ENCODE data around the gene ALG12.
A peak's percentile ranks its signal among the peaks of the same experiment; 100 is the strongest.

The ALG12 gene

DNA sequence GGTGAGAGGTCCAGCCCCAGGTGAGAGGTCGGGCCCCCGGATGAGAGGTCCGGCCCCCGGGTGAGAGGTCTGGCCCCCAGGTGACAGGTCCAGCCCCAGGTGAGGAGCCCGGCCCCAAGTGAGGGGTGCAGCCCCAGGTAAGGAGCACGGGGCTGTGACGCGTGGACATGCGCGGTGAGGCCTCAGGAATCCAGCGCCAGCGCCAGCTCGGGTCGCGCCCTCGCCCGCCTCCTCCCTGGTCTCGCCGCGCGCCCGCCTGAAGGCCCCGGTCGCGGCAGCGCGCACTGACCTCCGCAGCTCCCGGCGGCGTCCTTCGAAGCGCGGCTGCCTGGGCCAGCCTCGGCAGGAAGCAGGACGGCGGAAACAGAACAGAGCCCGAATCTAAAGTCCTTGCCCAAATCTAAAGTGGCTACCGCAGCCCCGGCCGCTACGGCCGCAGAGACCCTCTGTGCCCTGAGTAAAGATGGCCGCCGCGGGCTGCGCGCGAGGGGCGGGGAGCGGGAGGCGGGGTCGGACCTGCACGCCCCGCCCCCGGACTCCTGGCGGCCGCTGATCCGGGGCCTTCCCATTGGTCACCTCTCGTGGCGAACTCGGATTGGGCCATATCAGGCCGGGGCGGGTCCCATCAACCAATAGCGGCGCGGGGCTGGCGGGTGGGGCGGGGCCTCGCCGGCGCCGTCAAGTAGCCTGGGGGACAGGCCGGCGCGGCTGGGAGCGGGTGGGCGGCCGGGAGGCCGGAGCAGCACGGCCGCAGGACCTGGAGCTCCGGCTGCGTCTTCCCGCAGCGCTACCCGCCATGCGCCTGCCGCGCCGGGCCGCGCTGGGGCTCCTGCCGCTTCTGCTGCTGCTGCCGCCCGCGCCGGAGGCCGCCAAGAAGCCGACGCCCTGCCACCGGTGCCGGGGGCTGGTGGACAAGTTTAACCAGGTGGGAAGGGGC is at the start of gene ALG12, which contains the start of gene CRELD2:
Gene ALG12, minus strand, starts transcription at position 465 of the 937 bp plus-strand sequence. CDS start 4,673 bp downstream, outside the sequence.
Gene CRELD2, plus strand, starts transcription at position 661 of the 937 bp plus-strand sequence. Its CDS starts 136 bp downstream, at position 797.
- DNase-seq: peak; percentile 97

DNA sequence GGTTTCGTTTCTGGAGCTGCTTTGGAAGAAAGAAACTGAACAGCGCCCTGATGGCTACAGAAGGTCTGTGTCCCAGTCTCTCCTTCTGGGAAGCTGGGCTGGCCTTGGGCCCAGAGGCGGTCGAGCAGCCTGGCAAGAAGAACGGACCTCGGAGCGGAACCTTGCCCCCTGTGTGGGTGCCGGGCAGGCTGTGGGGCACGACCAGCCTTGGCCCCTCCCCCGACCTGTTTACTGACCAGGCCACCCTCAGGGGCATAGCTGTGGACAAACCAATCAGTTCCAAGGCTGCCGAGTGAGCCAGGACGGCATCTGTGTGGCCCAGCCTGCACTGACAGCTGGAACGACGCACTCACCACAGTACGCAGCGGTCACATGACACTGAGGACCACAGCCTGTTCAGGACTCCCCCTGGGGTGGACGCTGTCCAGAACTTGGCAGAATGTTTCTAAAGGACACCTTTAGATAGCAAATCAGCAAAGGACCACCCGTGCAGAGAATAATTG is 49.5 kb upstream of the ALG12 start:
- DNase-seq: peak; percentile 44

DNA sequence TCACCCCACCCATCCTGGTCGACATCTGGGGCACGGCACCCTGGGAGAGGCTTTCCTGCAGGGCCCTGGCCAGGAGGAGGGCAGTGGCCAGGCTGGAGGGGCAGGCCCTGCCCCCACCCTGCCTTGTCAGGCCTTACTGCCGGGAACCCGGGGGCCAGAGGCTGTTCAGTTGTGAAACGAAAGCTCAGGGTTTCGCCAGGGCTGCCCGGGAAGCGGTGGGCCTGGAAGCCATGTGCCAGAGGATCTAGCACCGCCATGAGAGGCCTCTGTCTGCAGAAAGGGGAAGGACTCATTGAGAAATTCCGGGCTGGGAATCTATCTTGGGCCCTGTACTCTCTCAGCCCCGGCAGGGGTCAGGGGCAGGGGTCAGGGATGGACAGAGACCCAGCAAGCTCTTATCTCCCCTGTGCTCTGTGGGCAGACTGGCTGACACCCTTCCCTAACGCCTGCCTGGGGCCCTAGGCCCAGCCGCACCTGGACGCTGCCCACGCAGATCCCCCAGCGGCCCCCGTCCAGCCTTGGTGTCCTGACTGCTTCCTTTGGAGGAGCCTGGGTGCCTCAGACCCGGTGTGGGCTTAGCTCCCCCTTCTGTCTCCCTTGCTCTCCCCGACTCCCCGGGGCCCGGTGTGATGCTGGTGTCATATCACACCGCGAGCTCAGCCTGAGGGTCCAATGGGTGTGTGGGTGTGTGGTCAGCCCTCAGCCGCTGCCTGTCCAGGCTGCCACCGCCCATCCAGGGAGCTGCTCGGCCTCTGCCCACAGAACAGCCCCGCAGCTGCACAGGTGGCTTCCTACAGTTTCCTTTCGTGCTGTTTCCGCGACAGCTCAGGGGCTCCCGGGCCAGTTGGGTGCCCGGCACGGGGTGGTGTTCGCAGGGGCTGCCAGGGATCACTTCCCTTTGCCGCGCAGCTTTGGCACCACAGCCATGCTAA is 48.8 kb upstream of the ALG12 start:
- no peak for DNase-seq

DNA sequence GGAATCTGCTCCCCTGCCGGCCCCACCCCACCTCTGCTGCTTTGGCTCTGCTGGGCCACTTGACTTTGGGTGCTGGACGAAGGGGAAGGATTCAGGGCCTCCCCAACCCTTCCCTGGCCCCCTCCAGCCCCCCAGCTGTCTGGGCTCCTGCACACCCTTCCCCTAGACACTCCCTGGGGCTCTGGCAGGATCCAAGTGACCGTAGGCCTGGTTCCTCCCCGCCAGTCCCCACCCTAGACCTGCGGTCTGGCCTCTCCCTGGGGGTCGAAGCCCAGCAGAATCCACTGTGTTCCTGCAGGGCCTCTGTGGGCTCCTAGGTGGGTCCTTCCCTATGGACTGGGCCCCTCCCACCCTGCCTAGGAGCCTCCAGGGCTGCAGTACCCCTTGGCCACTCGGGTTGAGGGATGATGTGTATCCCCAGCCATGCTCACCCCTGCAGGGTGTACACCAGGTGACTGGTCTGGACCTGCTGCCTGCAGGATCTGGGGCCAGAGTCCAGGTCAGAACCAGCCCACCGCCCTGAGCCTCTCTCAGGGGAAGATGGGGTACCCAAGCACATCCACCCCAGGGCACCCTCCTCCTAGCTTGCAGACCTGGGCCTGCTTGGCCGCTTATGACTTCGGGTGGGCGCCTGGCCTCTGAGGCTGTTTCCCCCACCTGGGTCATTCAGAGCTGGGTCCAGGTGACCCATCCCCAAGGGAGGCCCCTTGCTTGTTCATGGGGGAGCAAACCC is 48.0 kb upstream of the ALG12 start:
- DNase-seq: no peak

DNA sequence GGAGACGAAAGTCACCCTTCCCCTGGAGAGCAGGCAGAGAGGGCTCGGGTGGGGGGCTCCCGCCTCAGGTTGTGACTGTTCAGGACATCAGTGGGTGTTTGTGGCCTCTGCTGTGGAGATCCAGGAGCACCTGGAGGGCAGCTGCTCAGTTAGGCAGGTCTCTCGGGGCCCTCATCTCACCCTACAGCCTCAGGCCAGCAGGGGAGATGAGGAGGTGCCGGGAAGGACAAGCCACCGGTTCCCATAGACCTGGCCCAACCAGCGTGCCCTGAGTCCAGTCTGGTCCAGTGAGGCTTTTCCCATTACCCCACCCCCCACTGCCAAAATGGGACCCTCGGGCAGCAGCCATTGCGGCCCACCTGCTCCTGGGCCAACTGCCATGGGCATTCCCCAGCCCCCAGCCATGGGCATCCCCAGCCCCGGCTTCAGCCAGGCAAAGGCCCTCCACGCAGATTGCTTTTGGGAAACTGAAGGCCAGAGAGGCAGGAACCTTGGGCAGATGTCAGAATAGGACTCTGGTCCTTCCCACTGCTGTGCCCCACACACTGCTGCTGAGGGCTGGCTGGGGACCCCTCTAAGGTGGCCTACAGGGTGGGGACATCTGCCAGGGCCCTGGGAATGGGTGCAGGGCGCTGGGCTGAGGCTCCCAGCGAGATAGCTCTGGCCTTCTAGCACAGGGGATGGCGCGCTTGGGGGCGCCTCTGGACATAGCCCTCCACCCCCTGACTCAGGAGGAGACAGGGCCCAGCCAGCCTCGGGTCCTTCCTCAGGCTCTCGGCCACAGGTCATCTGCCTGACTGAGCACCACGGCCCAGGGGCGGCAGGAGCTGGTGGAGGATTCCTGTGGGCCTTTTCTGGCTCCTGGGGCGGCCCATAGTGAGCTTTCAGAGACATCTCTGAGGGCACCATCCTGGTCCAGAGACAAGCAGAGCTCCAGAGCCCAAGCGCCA is 47.1 kb upstream of the ALG12 start:
- no peak for DNase-seq

DNA sequence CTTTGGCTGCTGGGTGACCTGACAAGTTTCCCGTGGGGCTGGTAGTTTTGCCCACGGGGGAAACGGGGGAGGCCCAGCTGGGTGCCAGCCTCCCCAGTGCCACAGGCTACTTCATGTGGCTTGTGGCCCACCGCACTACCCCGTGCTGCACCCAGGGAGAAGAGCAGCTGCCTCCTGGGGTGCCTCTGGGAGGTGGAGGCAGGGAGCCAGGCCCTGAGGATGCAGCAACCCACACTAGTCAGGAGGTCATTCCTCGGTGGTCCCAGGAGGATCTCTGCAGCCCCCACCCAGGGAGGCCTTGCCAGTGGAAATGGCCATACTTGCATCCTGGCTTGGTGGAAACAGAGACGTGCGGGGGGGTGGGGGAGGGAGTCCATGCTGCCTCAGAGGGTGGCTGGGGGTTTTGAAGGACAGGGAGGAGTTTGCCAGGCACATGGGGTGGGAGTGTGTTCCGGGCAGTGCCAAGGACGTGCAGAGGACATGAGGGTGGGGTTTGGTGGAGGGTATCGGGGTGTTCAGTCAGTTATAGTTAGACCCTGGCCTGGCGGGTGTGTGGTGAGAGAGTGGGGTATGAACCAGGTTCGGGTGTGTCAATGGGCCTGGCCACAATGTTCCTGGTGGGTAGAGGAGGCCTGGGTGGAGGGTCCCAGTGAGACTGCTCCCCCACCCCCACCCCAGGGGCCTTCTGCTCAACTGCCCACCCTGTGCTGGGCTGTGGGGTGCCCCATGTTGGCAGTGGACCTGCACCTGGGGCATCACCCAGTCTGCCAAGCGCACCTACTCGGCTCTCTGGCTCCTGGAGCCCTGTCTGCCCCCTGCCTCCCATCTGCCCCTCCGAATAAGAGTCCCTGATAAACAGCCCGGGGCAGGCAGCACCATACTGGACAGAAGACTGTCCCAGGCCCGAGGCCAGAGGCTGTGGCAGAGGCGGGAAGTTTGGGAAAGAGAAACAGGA is 46.2 kb upstream of the ALG12 start:
- DNase-seq: no peak

DNA sequence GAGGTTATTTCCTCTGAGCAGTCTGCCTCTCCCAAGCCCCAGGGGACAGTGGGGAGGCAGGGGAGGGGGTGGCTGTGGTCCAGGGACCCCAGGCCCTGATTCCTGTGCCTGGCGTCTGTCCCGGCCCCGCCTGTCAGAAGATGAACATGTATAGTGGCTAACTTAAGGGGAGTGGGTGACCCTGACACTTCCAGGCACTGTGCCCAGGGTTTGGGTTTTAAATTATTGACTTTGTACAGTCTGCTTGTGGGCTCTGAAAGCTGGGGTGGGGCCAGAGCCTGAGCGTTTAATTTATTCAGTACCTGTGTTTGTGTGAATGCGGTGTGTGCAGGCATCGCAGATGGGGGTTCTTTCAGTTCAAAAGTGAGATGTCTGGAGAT is 45.4 kb upstream of the ALG12 start:
- no peak for DNase-seq

DNA sequence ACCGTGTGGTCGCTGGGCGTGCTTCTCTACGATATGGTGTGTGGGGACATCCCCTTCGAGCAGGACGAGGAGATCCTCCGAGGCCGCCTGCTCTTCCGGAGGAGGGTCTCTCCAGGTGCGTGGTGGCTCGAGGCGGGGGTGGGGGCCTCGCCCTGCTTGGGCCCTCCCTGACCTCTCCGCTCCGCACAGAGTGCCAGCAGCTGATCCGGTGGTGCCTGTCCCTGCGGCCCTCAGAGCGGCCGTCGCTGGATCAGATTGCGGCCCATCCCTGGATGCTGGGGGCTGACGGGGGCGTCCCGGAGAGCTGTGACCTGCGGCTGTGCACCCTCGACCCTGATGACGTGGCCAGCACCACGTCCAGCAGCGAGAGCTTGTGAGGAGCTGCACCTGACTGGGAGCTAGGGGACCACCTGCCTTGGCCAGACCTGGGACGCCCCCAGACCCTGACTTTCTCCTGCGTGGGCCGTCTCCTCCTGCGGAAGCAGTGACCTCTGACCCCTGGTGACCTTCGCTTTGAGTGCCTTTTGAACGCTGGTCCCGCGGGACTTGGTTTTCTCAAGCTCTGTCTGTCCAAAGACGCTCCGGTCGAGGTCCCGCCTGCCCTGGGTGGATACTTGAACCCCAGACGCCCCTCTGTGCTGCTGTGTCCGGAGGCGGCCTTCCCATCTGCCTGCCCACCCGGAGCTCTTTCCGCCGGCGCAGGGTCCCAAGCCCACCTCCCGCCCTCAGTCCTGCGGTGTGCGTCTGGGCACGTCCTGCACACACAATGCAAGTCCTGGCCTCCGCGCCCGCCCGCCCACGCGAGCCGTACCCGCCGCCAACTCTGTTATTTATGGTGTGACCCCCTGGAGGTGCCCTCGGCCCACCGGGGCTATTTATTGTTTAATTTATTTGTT is 44.8 kb upstream of the ALG12 start:
- DNase-seq: no peak

DNA sequence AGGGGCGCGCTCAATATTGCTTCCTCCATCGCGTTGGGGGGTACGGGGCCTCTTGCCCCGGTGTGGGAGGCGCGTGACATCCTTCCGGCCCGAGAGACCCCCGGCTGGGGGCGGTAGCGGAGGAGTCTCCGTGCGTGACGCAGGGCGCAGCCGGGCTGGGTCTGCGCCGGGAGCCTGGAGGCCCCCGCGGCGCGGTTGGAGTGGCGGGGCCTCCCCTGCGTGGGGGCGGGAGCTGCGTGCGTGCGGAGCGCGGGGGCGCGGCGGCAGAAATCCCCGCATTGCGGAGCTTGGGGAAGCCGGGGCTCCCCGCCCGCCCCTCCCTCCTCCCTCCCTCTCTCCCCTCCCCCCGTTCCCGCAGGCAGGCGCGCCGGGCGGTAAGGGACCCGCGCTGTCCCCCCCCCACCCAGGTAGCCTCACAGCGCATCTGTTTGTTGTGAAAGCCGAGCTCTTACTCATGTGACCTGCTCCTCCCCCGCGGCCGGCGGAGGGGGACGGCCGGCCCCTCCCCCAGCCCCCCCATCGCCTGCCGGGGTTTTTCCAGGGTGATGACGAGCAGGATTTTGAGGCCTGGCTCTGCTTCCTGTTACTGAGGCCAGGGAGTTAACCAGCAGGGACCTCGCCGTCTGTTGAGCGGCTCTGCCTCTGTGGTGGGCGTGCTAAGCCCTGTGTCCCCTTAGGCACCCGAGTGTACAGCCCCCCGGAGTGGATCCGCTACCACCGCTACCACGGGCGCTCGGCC is 43.9 kb upstream of the ALG12 start:
- DNase-seq: peak; percentile 72

DNA sequence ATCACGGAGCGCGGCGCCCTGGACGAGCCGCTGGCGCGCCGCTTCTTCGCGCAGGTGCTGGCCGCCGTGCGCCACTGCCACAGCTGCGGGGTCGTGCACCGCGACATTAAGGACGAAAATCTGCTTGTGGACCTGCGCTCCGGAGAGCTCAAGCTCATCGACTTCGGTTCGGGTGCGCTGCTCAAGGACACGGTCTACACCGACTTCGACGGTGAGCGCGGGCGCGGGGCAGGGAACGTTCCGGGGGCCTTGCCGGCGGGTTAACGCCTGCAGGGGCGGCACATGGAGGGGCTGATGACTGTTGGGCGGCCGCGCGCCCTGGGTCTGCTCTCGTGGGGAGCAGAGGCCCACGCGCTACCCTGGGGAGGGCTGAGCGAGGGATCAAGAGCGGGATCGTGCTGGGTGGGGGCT is 43.4 kb upstream of the ALG12 start:
- DNase-seq: no peak

DNA sequence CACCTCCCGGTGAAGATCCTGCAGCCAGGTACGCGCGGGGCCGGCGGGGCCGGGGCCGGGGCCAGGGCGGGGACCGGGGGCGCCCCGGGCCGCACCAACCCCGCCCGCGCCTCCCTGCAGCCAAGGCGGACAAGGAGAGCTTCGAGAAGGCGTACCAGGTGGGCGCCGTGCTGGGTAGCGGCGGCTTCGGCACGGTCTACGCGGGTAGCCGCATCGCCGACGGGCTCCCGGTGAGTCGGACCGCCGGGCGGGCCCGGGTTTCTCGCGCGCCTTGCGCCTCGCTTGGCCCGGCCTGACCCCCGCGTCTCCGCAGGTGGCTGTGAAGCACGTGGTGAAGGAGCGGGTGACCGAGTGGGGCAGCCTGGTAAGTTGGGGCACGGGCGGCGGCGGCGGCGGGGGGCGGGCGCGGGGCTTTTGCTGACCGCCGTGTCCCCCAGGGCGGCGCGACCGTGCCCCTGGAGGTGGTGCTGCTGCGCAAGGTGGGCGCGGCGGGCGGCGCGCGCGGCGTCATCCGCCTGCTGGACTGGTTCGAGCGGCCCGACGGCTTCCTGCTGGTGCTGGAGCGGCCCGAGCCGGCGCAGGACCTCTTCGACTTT is 42.9 kb upstream of the ALG12 start:
- DNase-seq: no peak

DNA sequence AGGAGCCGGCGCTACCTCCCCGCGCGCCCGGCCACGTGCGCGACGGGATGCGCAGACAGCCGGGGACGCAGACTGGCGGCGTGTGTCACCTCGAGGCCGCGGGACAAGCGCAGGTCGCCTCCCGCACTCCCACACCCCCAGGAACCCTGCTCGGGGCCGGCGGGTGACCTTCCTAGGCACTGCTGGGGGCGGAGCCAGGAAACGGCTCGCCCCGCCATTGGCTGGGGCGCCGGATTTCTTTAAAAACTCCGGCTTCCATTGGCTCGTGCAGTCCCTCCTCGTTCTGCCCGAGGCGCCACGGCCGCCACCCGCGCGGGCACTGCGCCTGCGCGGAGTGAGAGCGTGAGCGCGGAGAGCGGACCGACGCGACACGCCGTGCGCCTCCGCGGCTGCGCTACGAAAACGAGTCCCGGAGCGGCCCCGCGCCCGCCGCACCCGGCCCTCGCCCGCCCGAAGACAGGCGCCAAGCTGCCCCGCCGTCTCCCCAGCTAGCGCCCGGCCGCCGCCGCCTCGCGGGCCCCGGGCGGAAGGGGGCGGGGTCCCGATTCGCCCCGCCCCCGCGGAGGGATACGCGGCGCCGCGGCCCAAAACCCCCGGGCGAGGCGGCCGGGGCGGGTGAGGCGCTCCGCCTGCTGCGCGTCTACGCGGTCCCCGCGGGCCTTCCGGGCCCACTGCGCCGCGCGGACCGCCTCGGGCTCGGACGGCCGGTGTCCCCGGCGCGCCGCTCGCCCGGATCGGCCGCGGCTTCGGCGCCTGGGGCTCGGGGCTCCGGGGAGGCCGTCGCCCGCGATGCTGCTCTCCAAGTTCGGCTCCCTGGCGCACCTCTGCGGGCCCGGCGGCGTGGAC is 42.1 kb upstream of the ALG12 start, which contains the start of gene PIM3:
Gene PIM3, plus strand, starts transcription at position 614 of the 846 bp plus-strand sequence. Its CDS starts 176 bp downstream, at position 790.
- DNase-seq: peak; percentile 98

DNA sequence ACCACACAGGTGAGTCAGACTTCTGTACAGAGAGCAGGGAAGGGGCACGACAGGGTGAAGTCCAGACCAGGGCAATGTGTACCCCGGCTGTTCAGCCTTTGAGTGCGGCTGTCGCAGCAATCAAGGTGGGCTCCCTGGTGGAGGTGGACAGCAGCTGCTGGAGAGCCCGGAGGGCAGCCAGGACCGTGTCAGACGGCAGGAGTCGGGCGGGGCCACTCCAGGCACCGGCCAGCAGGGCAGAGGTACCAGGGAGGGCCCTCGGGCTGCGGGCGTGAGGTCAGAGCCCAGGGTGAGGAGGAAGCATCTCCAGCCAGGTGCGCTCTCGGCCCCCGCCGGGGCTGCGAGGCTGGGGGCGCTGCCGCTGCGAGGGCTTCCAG is 41.5 kb upstream of the ALG12 start:
- DNase-seq: no peak

DNA sequence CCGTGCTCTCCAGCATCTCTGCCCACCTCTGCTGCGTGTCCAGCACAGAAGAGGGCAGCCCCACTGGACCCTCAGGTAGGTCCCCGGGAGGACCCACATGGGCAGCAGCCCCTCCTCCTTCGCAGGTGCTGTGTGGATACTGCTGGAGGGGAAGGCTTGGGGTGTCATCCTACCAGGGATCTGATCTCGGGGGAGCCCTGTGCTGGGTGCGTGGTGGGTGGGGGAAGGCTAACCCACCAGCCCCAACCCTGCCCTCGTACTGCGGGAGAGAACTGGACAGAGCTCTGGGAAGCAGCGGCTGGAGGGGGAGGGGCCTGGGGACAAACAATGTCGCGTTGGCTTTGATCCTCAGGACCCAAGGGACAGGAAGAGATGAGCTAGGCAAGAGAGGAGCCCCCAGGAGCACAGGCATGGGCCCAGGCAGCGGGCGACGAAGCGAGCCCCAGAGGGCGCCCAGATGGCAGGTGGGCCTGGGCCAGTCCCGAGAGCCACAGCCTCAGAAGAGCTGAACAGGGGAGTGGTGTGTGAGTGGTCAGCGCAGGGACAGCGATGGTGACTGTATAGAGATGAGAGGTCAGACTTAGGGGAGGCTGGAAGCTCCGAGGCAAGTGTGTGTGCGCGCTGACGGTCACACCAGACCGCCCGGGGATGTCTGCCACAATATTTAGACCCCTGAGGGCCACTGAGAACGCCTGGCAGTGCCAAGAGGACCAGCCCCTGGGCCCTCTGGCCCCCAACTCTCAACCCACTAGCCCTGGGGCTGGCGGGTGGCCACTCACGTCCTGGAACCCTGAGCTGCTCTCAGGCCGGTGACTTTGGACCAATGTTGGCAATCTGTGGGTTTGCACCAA is 40.9 kb upstream of the ALG12 start:
- DNase-seq: no peak

DNA sequence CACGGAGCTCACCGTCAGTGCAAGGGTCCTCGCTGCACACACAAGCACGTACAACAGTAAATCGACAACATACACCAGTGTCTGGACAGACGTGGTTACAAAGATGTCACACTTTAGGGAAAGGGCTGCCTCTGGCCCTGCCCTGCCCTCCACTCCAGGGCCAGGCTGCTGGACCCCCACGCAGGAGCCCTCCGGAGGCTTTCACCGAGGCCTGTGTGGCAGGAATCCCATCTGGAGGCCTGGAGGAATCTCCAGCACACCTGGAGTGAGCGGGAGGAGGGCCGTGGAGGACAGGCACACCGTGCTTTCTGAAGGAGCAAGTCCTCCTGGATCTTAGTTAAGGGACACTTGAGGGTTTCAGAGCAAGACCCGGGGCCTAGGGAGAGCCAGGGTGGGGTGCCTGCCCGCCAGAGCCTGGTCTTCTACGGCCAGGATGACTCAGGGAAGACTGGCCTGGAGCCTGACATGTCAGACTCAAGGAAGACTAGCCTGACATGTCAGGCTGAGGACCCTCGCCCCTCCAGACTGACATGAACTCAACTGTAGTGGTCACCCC is 40.2 kb upstream of the ALG12 start:
- no peak for DNase-seq
